Measurements from ENCODE around the gene SDK1.

The SDK1 gene

GRCh38 chr7:3992841-3993240 is 691.8 kb downstream of the SDK1 start:
- DNase-seq (ENCODE audit: low read depth): no peak

GRCh38 chr7:3994764-3995163 is 693.7 kb downstream of the SDK1 start:
- no peak for DNase-seq (ENCODE audit: low read depth)

GRCh38 chr7:3995187-3995586 is 694.1 kb downstream of the SDK1 start:
- no peak for DNase-seq (ENCODE audit: low read depth)

GRCh38 chr7:3998060-3998459 is 697.0 kb downstream of the SDK1 start:
- DNase-seq (ENCODE audit: low read depth): no peak

GRCh38 chr7:4000139-4000538 is 699.1 kb downstream of the SDK1 start:
- no peak for DNase-seq (ENCODE audit: low read depth)

- DNase-seq (ENCODE audit: low read depth): no peak
Measured at GRCh38 chr7:4000934-4001333, 699.9 kb downstream of the SDK1 start.

- no peak for DNase-seq (ENCODE audit: low read depth)
Measured at GRCh38 chr7:4001742-4002141, 700.7 kb downstream of the SDK1 start.

GRCh38 chr7:4003503-4003902 is 702.5 kb downstream of the SDK1 start:
- no peak for DNase-seq (ENCODE audit: low read depth)

GRCh38 chr7:4006687-4007086 is 705.6 kb downstream of the SDK1 start:
- DNase-seq (ENCODE audit: low read depth): no peak

- DNase-seq (ENCODE audit: low read depth): no peak
Measured at GRCh38 chr7:4009211-4010060, 708.4 kb downstream of the SDK1 start.

- no peak for DNase-seq (ENCODE audit: low read depth)
Measured at GRCh38 chr7:4010061-4010605, 709.1 kb downstream of the SDK1 start.

GRCh38 chr7:4010923-4011656 is 710.0 kb downstream of the SDK1 start:
- DNase-seq (ENCODE audit: low read depth): no peak

GRCh38 chr7:4013793-4014192 is 712.7 kb downstream of the SDK1 start:
- DNase-seq (ENCODE audit: low read depth): no peak

- no peak for DNase-seq (ENCODE audit: low read depth)
Measured at GRCh38 chr7:4014346-4015050, 713.4 kb downstream of the SDK1 start.

- no peak for DNase-seq (ENCODE audit: low read depth)
Measured at GRCh38 chr7:4015371-4015770, 714.3 kb downstream of the SDK1 start.

- DNase-seq (ENCODE audit: low read depth): no peak
Measured at GRCh38 chr7:4015996-4016395, 714.9 kb downstream of the SDK1 start.

GRCh38 chr7:4017081-4017480 is 716.0 kb downstream of the SDK1 start:
- no peak for DNase-seq (ENCODE audit: low read depth)

- DNase-seq (ENCODE audit: low read depth): no peak
Measured at GRCh38 chr7:4017785-4018184, 716.7 kb downstream of the SDK1 start.

GRCh38 chr7:4018601-4019316 is 717.7 kb downstream of the SDK1 start:
- no peak for DNase-seq (ENCODE audit: low read depth)

- DNase-seq (ENCODE audit: low read depth): no peak
Measured at GRCh38 chr7:4020086-4020485, 719.0 kb downstream of the SDK1 start.

GRCh38 chr7:4021413-4021812 is 720.4 kb downstream of the SDK1 start:
- DNase-seq (ENCODE audit: low read depth): no peak

GRCh38 chr7:4022265-4022664 is 721.2 kb downstream of the SDK1 start:
- DNase-seq (ENCODE audit: low read depth): no peak
